ENCODE measurements around the gene TPD52L3. TPM values are rescaled to one million over a fixed set of nuclear protein-coding genes. Genes with fewer than 3 reads are reported as not detected.

TPD52L3 gene
- not detected for polyA plus RNA-seq (ENCODE audit: low read depth in 6 of 6)

GRCh38 chr9:6328103-6328502 lies at the start of gene TPD52L3:
TPD52L3 (plus strand) TSS chr9:6328375; CDS start chr9:6328596, 221 bp downstream.
- peaks cover 0 to 14% (median 10%) of the 10 kb centered on the region in 7 donors for H3K9me3 Mint-ChIP-seq
- DNase-seq, result no peak
- peaks cover 10 to 16% (median 16%) of the 10 kb centered on the region in 3 donors for H3K27me3 Mint-ChIP-seq
- H3K4me1 Mint-ChIP-seq, result peaks cover 7 to 13% (median 8%) of the 10 kb centered on the region in 3 donors
- peak within 1 kb of the TSS in 1 of 8 donors; percentile 13 for H3K4me3 Mint-ChIP-seq
- H3K36me3 Mint-ChIP-seq, result peaks cover 0 to 7% of the 10 kb centered on the region in 2 donors
- ATAC-seq (ENCODE audit: low read depth in 2 of 2), result no peak
- H3K27ac Mint-ChIP-seq, result peak within 1 kb of the TSS in 1 of 6 donors; percentile 45

GRCh38 chr9:6301858-6302257 lies 26.3 kb upstream of the TPD52L3 start:
- ATAC-seq (ENCODE audit: low read depth in 2 of 2) (no peak), DNase-seq (no peak)
- H3K4me1 Mint-ChIP-seq, result no peaks in the 10 kb centered on the region
- H3K27me3 Mint-ChIP-seq, result peaks cover 4 to 13% (median 10%) of the 10 kb centered on the region in 3 donors
- no peaks in the 10 kb centered on the region for H3K36me3 Mint-ChIP-seq
- no peak overlapping the region for H3K27ac Mint-ChIP-seq
- H3K9me3 Mint-ChIP-seq, result peaks cover 0 to 14% (median under 1%) of the 10 kb centered on the region in 7 donors
- H3K4me3 Mint-ChIP-seq, result no peak overlapping the region

- Mint-ChIP-seq H3K27ac (no peak overlapping the region), H3K4me1 (no peaks in the 10 kb centered on the region), H3K9me3 (peaks cover 0 to 13% (median 0%) of the 10 kb centered on the region in 7 donors), H3K36me3 (no peaks in the 10 kb centered on the region), H3K27me3 (peaks cover 4 to 17% (median 11%) of the 10 kb centered on the region in 3 donors), H3K4me3 (no peak overlapping the region)
- ATAC-seq (ENCODE audit: low read depth in 2 of 2), result no peak
- no peak for DNase-seq
Measured at GRCh38 chr9:6302417-6302816, 25.8 kb upstream of the TPD52L3 start.

- DNase-seq, result no peak
- H3K9me3 Mint-ChIP-seq, result peaks cover 0 to 4% (median 0%) of the 10 kb centered on the region in 7 donors
- no peak for ATAC-seq (ENCODE audit: low read depth in 2 of 2)
Measured at GRCh38 chr9:6304232-6304631, 23.9 kb upstream of the TPD52L3 start.

GRCh38 chr9:6305954-6306563 lies 22.1 kb upstream of the TPD52L3 start:
- no peaks in the 10 kb centered on the region for H3K36me3 Mint-ChIP-seq
- H3K4me3 Mint-ChIP-seq, result no peak overlapping the region
- no peak for DNase-seq
- peaks cover 0 to 3% (median 0%) of the 10 kb centered on the region in 3 donors for H3K4me1 Mint-ChIP-seq
- H3K27ac Mint-ChIP-seq, result no peak overlapping the region
- H3K9me3 Mint-ChIP-seq, result no peaks in the 10 kb centered on the region
- peaks cover 4 to 17% (median 11%) of the 10 kb centered on the region in 3 donors for H3K27me3 Mint-ChIP-seq
- ATAC-seq (ENCODE audit: low read depth in 2 of 2), result no peak

More at GRCh38 chr9:6304232-6304631, 23.9 kb upstream of the TPD52L3 start:
- peaks cover 0 to 3% (median 0%) of the 10 kb centered on the region in 3 donors for H3K4me1 Mint-ChIP-seq
- no peaks in the 10 kb centered on the region for H3K36me3 Mint-ChIP-seq
- no peak overlapping the region for H3K27ac Mint-ChIP-seq
- H3K4me3 Mint-ChIP-seq, result no peak overlapping the region
- peaks cover 4 to 17% (median 11%) of the 10 kb centered on the region in 3 donors for H3K27me3 Mint-ChIP-seq

- no peak for DNase-seq
- Mint-ChIP-seq H3K27me3 (peaks cover 1 to 19% (median 11%) of the 10 kb centered on the region in 3 donors), H3K36me3 (peaks cover 0 to under 1% of the 10 kb centered on the region in 2 donors), H3K4me3 (no peak overlapping the region), H3K4me1 (peaks cover 0 to 3% (median 0%) of the 10 kb centered on the region in 3 donors), H3K27ac (peak overlapping the region in 1 of 6 donors; percentile 52), H3K9me3 (no peaks in the 10 kb centered on the region)
- ATAC-seq (ENCODE audit: low read depth in 2 of 2), result no peak
Measured at GRCh38 chr9:6307551-6308096, 20.6 kb upstream of the TPD52L3 start.

- Mint-ChIP-seq H3K4me1 (peaks cover 7 to 8% (median 8%) of the 10 kb centered on the region in 3 donors), H3K27ac (no peak overlapping the region), H3K36me3 (peaks cover 13 to 19% of the 10 kb centered on the region in 2 donors), H3K9me3 (peaks cover 11 to 35% (median 26%) of the 10 kb centered on the region in 7 donors), H3K4me3 (no peak overlapping the region), H3K27me3 (peaks cover 10 to 29% (median 28%) of the 10 kb centered on the region in 3 donors)
- no peak for DNase-seq
- ATAC-seq (ENCODE audit: low read depth in 2 of 2), result no peak
Measured at GRCh38 chr9:6330958-6331634, 2.9 kb downstream of the TPD52L3 start.

- ATAC-seq (ENCODE audit: low read depth in 2 of 2) (no peak), DNase-seq (no peak)
- Mint-ChIP-seq H3K27me3 (peaks cover 15 to 54% (median 52%) of the 10 kb centered on the region in 3 donors), H3K4me1 (no peaks in the 10 kb centered on the region), H3K9me3 (peaks cover 16 to 34% (median 26%) of the 10 kb centered on the region in 7 donors), H3K4me3 (peak overlapping the region in 1 of 8 donors; percentile 17), H3K27ac (no peak overlapping the region), H3K36me3 (peaks cover 13 to 34% of the 10 kb centered on the region in 2 donors)
Measured at GRCh38 chr9:6334305-6334704, 6.1 kb downstream of the TPD52L3 start.

GRCh38 chr9:6348766-6349165 lies 20.6 kb downstream of the TPD52L3 start:
- Mint-ChIP-seq H3K9me3 (peaks cover 0 to 6% (median 0%) of the 10 kb centered on the region in 7 donors), H3K27ac (no peak overlapping the region), H3K36me3 (peaks cover 0 to 8% of the 10 kb centered on the region in 2 donors), H3K27me3 (peaks cover 4 to 27% (median 26%) of the 10 kb centered on the region in 3 donors), H3K4me3 (no peak overlapping the region), H3K4me1 (peaks cover 0 to under 1% (median 0%) of the 10 kb centered on the region in 3 donors)
- DNase-seq, result no peak
- no peak for ATAC-seq (ENCODE audit: low read depth in 2 of 2)

- Mint-ChIP-seq H3K36me3 (no peaks in the 10 kb centered on the region), H3K4me1 (peaks cover 4 to 11% (median 11%) of the 10 kb centered on the region in 3 donors), H3K9me3 (no peaks in the 10 kb centered on the region), H3K4me3 (no peak overlapping the region), H3K27me3 (peaks cover 5 to 24% (median 11%) of the 10 kb centered on the region in 3 donors), H3K27ac (peak overlapping the region in 1 of 6 donors; percentile 9)
- DNase-seq, result no peak
- no peak for ATAC-seq (ENCODE audit: low read depth in 2 of 2)
Measured at GRCh38 chr9:6351737-6352136, 23.6 kb downstream of the TPD52L3 start.

- H3K4me1 Mint-ChIP-seq, result peaks cover 4 to 11% (median 11%) of the 10 kb centered on the region in 3 donors
- peaks cover 5 to 17% (median 11%) of the 10 kb centered on the region in 3 donors for H3K27me3 Mint-ChIP-seq
- no peaks in the 10 kb centered on the region for H3K36me3 Mint-ChIP-seq
- H3K4me3 Mint-ChIP-seq, result no peak overlapping the region
- peak overlapping the region in 4 of 6 donors; percentile 4 to 86 (median 52) for H3K27ac Mint-ChIP-seq
- H3K9me3 Mint-ChIP-seq, result no peaks in the 10 kb centered on the region
- DNase-seq (peak; percentile 60), ATAC-seq (ENCODE audit: low read depth in 2 of 2) (peak; percentile 98 to 100)
Measured at GRCh38 chr9:6354072-6354686, 26.0 kb downstream of the TPD52L3 start.

GRCh38 chr9:6355728-6356127 lies 27.6 kb downstream of the TPD52L3 start:
- Mint-ChIP-seq H3K36me3 (no peaks in the 10 kb centered on the region), H3K9me3 (no peaks in the 10 kb centered on the region), H3K4me1 (peaks cover 4 to 11% (median 11%) of the 10 kb centered on the region in 3 donors), H3K4me3 (no peak overlapping the region), H3K27me3 (peaks cover 5 to 11% (median 10%) of the 10 kb centered on the region in 3 donors), H3K27ac (no peak overlapping the region)
- ATAC-seq (ENCODE audit: low read depth in 2 of 2) (no peak), DNase-seq (no peak)

GRCh38 chr9:6356441-6356840 lies 28.3 kb downstream of the TPD52L3 start:
- ATAC-seq (ENCODE audit: low read depth in 2 of 2), result no peak
- Mint-ChIP-seq H3K27ac (no peak overlapping the region), H3K9me3 (no peaks in the 10 kb centered on the region), H3K36me3 (no peaks in the 10 kb centered on the region), H3K4me1 (peaks cover 4 to 11% (median 11%) of the 10 kb centered on the region in 3 donors), H3K4me3 (no peak overlapping the region), H3K27me3 (peaks cover 5 to 11% (median 10%) of the 10 kb centered on the region in 3 donors)
- no peak for DNase-seq
